H9 (cell line): ENCODE results near the gene FXN. TPM values are rescaled to one million over a fixed set of nuclear protein-coding genes. Genes with fewer than 3 reads are reported as not detected.

Experiments used
- DNase-seq: peaks from one replicate; pipeline ENCODE4 v3.0.0-alpha.2; 2017
- H2AFZ ChIP-seq: one replicate; pipeline ENCODE4 v1.6.1; 2013; ENCODE audit warnings: mild to moderate bottlenecking, low read length, control low read depth, moderate library complexity
- H2AK5ac ChIP-seq: 2 replicates; pipeline ENCODE4 v1.6.1; 2013; ENCODE audit warnings: low read length, control low read depth, mixed read lengths; ENCODE audit not compliant: insufficient read length
- H2BK120ac ChIP-seq: one replicate; pipeline ENCODE4 v1.6.1; 2013; ENCODE audit warnings: low read depth, mild to moderate bottlenecking, low read length, control low read depth, inconsistent platforms; ENCODE audit not compliant: poor library complexity, severe bottlenecking
- H2BK12ac ChIP-seq: 2 replicates; pipeline ENCODE4 v1.6.1; 2013; ENCODE audit warnings: low read length, control low read depth, mixed read lengths, low read depth; ENCODE audit not compliant: insufficient read length
- H2BK15ac ChIP-seq: 2 replicates; pipeline ENCODE4 v1.6.1; 2013; ENCODE audit warnings: low read depth, low read length, control low read depth
- H2BK20ac ChIP-seq: one replicate; pipeline ENCODE4 v1.6.1; 2013; ENCODE audit warnings: low read depth, mild to moderate bottlenecking, low read length, control low read depth, inconsistent platforms; ENCODE audit not compliant: poor library complexity, severe bottlenecking
- H2BK5ac ChIP-seq: 2 replicates; pipeline ENCODE4 v1.6.1; 2013; ENCODE audit warnings: low read length, control low read depth, mixed read lengths; ENCODE audit not compliant: insufficient read length
- H3K14ac ChIP-seq: 2 replicates; pipeline ENCODE4 v1.6.1; 2013; ENCODE audit warnings: low read length, control low read depth; ENCODE audit not compliant: insufficient read depth
- H3K18ac ChIP-seq: 2 replicates; pipeline ENCODE4 v1.6.1; 2013; ENCODE audit warnings: low read depth, mild to moderate bottlenecking, mixed read lengths, low read length, control low read depth; ENCODE audit not compliant: insufficient read length
- H3K23ac ChIP-seq: 2 replicates; pipeline ENCODE4 v1.6.1; 2013; ENCODE audit warnings: low read length, control low read depth, mixed read lengths, low read depth; ENCODE audit not compliant: insufficient read length
- H3K23me2 ChIP-seq: 2 replicates; pipeline ENCODE4 v1.6.1; 2013; ENCODE audit warnings: low read depth, mild to moderate bottlenecking, mixed read lengths, low read length, control low read depth; ENCODE audit not compliant: insufficient read length, poor library complexity, severe bottlenecking
- H3K27ac ChIP-seq: 2 replicates; pipeline ENCODE4 v1.5.1; 2013; ENCODE audit warnings: low read length, control low read depth, mixed read lengths, low read depth; ENCODE audit not compliant: insufficient read length
- H3K27me3 ChIP-seq: 2 replicates; pipeline ENCODE4 v1.6.1; 2013; ENCODE audit warnings: low read length, control low read depth, inconsistent platforms; ENCODE audit not compliant: insufficient read depth
- H3K4ac ChIP-seq: 2 replicates; pipeline ENCODE4 v1.6.1; 2013; ENCODE audit warnings: low read depth, mild to moderate bottlenecking, control low read depth, inconsistent platforms, low read length, moderate library complexity
- H3K4me1 ChIP-seq: 2 replicates; pipeline ENCODE4 v1.6.1; 2013; ENCODE audit warnings: low read length, control low read depth, inconsistent platforms; ENCODE audit not compliant: insufficient read depth
- H3K4me2 ChIP-seq: 2 replicates; pipeline ENCODE4 v1.6.1; 2013; ENCODE audit warnings: low read length, control low read depth, mixed read lengths; ENCODE audit not compliant: insufficient read length, insufficient read depth
- H3K56ac ChIP-seq: 2 replicates; pipeline ENCODE4 v1.6.1; 2013; ENCODE audit warnings: low read depth, mild to moderate bottlenecking, mixed read lengths, low read length, control low read depth; ENCODE audit not compliant: insufficient read length
- H3K79me1 ChIP-seq: 2 replicates; pipeline ENCODE4 v1.6.1; 2013; ENCODE audit warnings: low read depth, mild to moderate bottlenecking, moderate library complexity, low read length, control low read depth, inconsistent platforms; ENCODE audit not compliant: insufficient read depth, poor library complexity, severe bottlenecking
- H3K79me2 ChIP-seq: 2 replicates; pipeline ENCODE4 v1.6.1; 2013; ENCODE audit warnings: low read length, control low read depth, inconsistent platforms; ENCODE audit not compliant: insufficient read depth
- H3K9ac ChIP-seq: 2 replicates; pipeline ENCODE4 v1.6.1; 2013; ENCODE audit warnings: low read length, control low read depth, mixed read lengths; ENCODE audit not compliant: insufficient read length; ENCODE audit errors: extremely low read depth
- H3K9me3 ChIP-seq: one replicate; pipeline ENCODE4 v1.6.1; 2013; ENCODE audit warnings: low read depth, low read length, inconsistent platforms; ENCODE audit not compliant: control insufficient read depth
- H3T11ph ChIP-seq: one replicate; pipeline ENCODE4 v1.6.1; 2013; ENCODE audit warnings: mild to moderate bottlenecking, low read length, control low read depth, inconsistent platforms
- H4K20me1 ChIP-seq: one replicate; pipeline ENCODE4 v1.6.1; 2013; ENCODE audit not compliant: control insufficient read depth, insufficient read length, insufficient read depth
- H4K5ac ChIP-seq: 2 replicates; pipeline ENCODE4 v1.6.1; 2013; ENCODE audit warnings: low read depth, mild to moderate bottlenecking, mixed read lengths, low read length, control low read depth; ENCODE audit not compliant: insufficient read length
- H4K8ac ChIP-seq: replicated peaks from 2 replicates; pipeline ENCODE4 v1.6.1; 2013; ENCODE audit warnings: low read length, control low read depth, mixed read lengths, low read depth; ENCODE audit not compliant: insufficient read length
- H4K91ac ChIP-seq: 2 replicates; pipeline ENCODE4 v1.6.1; 2013; ENCODE audit warnings: low read depth, mild to moderate bottlenecking, moderate library complexity, mixed read lengths, low read length, control low read depth; ENCODE audit not compliant: insufficient read length
- H3K27ac Mint-ChIP-seq, 3 experiments: 2 replicates in 2 of 3; 3 replicates in 1 of 3; pipeline ENCODE4 v1.8.0; 2020 to 2021; ENCODE audit warnings: mixed read lengths in 3 of 3, mild to moderate bottlenecking in 1 of 3, moderate library complexity in 1 of 3
- H3K27me3 Mint-ChIP-seq: 2 replicates; pipeline ENCODE4 v1.8.0; 2021; ENCODE audit warnings: low read depth, mild to moderate bottlenecking, moderate library complexity, mixed read lengths
- H3K36me3 Mint-ChIP-seq, 3 experiments: 2 replicates in 2 of 3; 3 replicates in 1 of 3; pipeline ENCODE4 v1.8.0; 2020 to 2021; ENCODE audit warnings: low read depth in 3 of 3, mixed read lengths in 3 of 3; ENCODE audit not compliant: insufficient read depth in 1 of 3
- H3K4me1 Mint-ChIP-seq, 2 experiments: 2 replicates each; pipeline ENCODE4 v1.8.0; 2020; ENCODE audit warnings: mixed read lengths in 2 of 2
- H3K4me3 Mint-ChIP-seq, 2 experiments: 2 replicates in 1 of 2; 3 replicates in 1 of 2; pipeline ENCODE4 v1.8.0; 2020 to 2021; ENCODE audit warnings: mild to moderate bottlenecking in 2 of 2, mixed read lengths in 2 of 2, moderate library complexity in 1 of 2
- H3K9me3 Mint-ChIP-seq, 2 experiments: 2 replicates in 1 of 2; 3 replicates in 1 of 2; pipeline ENCODE4 v1.8.0; 2020; ENCODE audit warnings: mild to moderate bottlenecking in 2 of 2, mixed read lengths in 2 of 2, moderate library complexity in 1 of 2
- WGBS: extraction: QIAGEN DNeasy Blood & Tissue Kit; methylation state at CpG from one replicate; pipeline ENCODE4 v1.1.7; 2013; ENCODE audit warnings: missing lambda C conversion rate, low lambda C conversion rate, mixed read lengths; ENCODE audit not compliant: insufficient read length; ENCODE audit errors: extremely low coverage; 5-methylcytosine and 5-hydroxymethylcytosine counted together
- total RNA-seq: library from RNA; stranded (reverse); gene quantifications from 2 replicates; pipeline ENCODE4 v1.2.1, GENCODE V29; 2021
- TF ChIP-seq, protein P1 (sequence below): fragments of 200-600 bp; sonication (generic); conservative IDR thresholded peaks from 3 replicates; pipeline ENCODE4 v1.8.0; 2021; ENCODE audit warnings: antibody characterized with exemption, mild to moderate bottlenecking

The FXN gene
- total RNA-seq, 1 experiment from 2014 or later, result 34.4 TPM

GRCh38 chr9:69040646-69041045 lies 5.1 kb downstream of the FXN start:
- Histone ChIP-seq H3K9me3 (no peaks in the 10 kb centered on the region), H2BK20ac (no peak overlapping the region), H4K5ac (no peak overlapping the region), H3K18ac (no peak overlapping the region), H4K91ac (no peak overlapping the region), H3K79me2 (peaks cover 22% of the 10 kb centered on the region), H2AFZ (no peak overlapping the region), H2BK15ac (no peak overlapping the region), H3K14ac (no peak overlapping the region), H3K23me2 (peaks cover 5% of the 10 kb centered on the region), H3K4me1 (peaks cover 6% of the 10 kb centered on the region), H2BK5ac (no peak overlapping the region), H2BK120ac (no peak overlapping the region), H3K27ac (no peak overlapping the region), H2AK5ac (no peak overlapping the region), H3K23ac (no peak overlapping the region), H3K56ac (no peak overlapping the region), H4K8ac (no peak overlapping the region), H4K20me1 (no peaks in the 10 kb centered on the region), H3K27me3 (no peaks in the 10 kb centered on the region), H3K9ac (no peak overlapping the region), H3K4ac (no peak overlapping the region), H3K79me1 (no peaks in the 10 kb centered on the region), H3K4me2 (no peak overlapping the region), H3T11ph (no peak overlapping the region), H2BK12ac (no peak overlapping the region)
- no peak for DNase-seq
- WGBS, result no CpG with 5 or more reads among the region's 2 CpGs
- H3K36me3 Mint-ChIP-seq, result peaks cover 6 to 11% (median 9%) of the 10 kb centered on the region in 3 experiments; a peak in 4 of 7 replicates
- peaks cover 43 to 52% of the 10 kb centered on the region in 2 experiments for H3K4me1 Mint-ChIP-seq
- TF ChIP-seq, protein P1, sequence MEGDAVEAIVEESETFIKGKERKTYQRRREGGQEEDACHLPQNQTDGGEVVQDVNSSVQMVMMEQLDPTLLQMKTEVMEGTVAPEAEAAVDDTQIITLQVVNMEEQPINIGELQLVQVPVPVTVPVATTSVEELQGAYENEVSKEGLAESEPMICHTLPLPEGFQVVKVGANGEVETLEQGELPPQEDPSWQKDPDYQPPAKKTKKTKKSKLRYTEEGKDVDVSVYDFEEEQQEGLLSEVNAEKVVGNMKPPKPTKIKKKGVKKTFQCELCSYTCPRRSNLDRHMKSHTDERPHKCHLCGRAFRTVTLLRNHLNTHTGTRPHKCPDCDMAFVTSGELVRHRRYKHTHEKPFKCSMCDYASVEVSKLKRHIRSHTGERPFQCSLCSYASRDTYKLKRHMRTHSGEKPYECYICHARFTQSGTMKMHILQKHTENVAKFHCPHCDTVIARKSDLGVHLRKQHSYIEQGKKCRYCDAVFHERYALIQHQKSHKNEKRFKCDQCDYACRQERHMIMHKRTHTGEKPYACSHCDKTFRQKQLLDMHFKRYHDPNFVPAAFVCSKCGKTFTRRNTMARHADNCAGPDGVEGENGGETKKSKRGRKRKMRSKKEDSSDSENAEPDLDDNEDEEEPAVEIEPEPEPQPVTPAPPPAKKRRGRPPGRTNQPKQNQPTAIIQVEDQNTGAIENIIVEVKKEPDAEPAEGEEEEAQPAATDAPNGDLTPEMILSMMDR, result no peak
- H3K9me3 Mint-ChIP-seq, result no peaks in the 10 kb centered on the region; a peak in 1 of 5 replicates
- H3K4me3 Mint-ChIP-seq, result no peak overlapping the region
- H3K27me3 Mint-ChIP-seq, result no peaks in the 10 kb centered on the region
- H3K27ac Mint-ChIP-seq, result no peak overlapping the region
